NCI-H2227 treated with DMSO at 0.1 percent for 48 hours (cell line): Measurements from ENCODE around the gene CERKL.
"Not testable (repeated sequence)": the region's sequence is repeated elsewhere in the genome, so short reads cannot be mapped to it uniquely, and the experiment has no call there.

Experiments used
- DNase-seq: peaks from one replicate; lab custom pipeline; 2025; lab: John Stamatoyannopoulos, UW

CERKL gene, protein sequence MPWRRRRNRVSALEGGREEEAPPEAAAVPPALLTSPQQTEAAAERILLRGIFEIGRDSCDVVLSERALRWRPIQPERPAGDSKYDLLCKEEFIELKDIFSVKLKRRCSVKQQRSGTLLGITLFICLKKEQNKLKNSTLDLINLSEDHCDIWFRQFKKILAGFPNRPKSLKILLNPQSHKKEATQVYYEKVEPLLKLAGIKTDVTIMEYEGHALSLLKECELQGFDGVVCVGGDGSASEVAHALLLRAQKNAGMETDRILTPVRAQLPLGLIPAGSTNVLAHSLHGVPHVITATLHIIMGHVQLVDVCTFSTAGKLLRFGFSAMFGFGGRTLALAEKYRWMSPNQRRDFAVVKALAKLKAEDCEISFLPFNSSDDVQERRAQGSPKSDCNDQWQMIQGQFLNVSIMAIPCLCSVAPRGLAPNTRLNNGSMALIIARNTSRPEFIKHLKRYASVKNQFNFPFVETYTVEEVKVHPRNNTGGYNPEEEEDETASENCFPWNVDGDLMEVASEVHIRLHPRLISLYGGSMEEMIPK

DNA sequence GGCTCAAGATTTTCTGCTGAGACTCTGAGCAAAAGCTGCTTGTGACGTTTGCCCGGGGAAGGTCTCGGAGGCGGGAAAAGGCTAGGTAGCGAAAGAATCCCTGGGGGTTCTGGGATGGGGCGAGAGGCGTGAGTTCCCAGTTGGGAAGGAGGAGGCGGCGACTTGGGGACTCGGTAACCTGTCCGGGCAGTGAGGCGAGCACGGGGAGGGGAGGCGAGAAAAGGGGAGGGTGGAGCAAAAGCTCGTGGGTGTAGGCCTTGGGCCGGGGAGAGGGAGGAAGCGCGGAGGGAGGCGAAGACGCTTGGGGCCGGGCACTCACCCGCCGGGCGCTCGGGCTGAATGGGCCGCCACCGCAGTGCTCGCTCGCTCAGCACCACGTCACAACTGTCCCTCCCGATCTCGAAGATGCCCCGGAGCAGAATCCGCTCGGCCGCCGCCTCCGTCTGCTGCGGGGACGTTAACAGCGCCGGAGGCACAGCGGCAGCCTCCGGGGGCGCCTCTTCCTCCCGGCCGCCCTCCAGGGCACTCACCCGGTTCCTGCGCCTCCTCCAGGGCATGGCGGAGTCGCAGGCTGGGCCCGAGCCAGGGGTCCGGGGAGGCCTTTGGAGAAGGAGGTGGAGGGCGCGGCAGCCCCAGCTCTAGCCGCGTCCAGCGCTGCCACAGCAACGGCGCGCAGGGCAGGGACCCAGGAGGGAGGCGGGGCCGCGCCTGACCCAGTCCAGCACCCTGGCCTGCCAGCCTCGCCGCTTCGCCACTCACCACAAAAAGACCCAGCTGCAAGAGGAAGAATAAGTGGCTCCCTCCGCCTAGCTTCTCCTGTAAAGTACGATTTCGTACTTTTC lies at the start of gene CERKL:
CERKL (minus strand) TSS at position 656 of the 842 bp plus-strand sequence; CDS start at position 557, 99 bp downstream.
- peak; percentile 38 for DNase-seq

DNA sequence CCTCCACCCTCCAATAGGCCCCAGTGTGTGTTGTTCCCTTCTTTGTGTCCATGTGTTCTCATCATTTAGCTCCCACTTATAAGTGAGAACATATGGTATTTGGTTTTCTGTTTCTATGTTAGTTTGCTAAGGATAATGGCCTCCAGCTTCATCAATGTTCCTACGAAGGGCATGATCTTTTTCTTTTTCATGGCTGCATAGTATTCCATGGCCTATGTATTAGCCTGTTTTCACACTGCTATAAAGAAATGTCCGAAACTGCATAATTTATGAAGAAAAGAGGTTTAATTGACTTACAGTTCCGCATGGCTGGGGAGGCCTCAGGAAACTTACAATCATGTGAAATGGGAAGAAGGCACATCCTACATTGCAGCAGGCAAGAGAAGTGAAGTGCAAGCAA lies 45.6 kb upstream of the CERKL start:
- not testable (repeated sequence) for DNase-seq

DNA sequence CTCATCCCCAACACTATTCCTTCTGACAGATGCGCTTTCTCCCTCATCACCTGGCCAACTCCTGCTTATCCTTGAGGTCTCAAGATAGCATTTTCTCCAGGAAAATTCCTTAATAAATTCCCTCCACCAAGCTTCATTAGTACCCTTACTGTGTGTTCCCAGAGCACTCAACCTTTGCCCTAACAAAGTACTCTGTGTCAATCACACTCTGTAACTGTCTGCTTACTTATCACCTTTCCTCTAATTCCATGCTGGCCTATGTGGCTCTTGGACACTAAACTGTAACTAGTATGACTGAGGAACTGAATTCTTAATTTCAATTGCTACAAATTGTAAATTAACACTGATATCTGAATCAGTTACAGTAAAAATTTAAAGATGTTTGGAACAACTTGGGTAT lies 41.3 kb upstream of the CERKL start:
- no peak for DNase-seq

DNA sequence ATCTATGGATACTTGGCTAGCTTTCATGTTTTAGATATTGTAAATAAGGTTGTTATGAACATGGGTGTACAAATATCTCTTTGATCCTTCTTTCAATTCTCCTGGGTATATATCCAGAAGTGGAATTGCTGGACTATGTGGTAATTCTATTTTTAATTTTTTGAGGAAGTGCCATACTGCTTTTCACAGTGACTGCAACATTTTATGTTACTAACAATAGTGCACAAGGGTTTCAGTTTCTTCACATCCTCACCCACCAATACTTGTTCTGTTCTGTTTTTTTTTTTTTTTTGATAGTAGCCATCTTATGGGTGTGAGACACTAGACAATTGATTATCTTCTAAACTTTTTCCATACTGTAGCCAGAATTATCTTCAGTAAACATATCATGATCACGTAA lies 40.7 kb upstream of the CERKL start:
- no peak for DNase-seq

DNA sequence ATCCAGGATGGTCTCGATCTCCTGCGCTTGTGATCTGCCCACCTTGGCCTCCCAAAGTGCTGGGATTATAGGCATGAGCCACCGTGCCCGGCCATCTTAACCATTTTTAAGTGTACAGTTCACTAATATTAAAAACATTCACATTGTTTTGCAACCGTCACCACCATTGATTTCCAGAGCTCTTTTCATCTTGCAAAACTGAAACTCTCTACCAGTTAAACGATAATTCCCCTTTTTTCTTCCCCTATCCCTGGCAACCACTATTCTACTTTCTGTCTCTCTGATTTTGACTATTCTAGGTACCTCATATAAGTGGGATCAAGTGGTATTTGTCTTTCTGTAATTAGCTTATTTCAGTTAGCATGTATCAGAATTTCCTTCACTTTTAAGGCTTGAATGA lies 40.2 kb upstream of the CERKL start:
- no peak for DNase-seq

DNA sequence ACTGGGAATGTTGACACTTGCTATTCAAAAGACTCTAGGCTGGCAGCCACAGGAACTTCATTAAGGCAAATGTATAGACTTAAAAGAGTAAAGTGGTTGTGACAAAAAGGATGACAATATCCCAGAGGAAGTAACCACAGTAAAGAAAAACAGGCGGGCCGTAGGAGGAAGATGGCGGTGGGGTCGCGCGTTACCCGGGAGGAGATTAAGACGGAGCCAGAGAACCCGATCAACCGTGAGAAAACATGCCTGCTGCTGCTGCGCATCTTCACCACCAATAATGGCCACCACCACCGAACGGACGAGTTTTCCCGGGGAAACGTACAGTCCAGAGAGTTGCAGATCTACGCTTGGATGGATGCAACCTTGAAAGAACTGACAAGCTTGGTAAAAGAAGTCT lies 37.4 kb upstream of the CERKL start:
- no peak for DNase-seq

DNA sequence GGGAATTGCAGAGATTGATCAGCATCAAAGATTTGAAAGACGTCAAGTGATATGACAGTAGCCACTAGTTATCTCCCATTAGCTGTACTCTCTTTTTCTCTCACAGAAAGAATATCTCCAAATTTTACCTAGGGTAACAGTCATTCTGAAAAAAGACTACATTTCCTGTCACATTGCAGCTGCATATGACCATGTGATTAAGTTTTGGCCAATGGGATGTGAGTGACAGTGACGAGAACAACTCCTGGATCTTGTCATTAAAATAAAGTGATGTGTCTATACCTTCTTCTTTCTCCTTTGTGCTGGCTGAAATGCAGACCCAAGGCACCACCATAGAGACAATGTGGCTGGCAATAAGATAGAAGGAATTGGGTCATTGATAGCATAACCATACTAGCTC lies 34.0 kb upstream of the CERKL start:
- DNase-seq: no peak

DNA sequence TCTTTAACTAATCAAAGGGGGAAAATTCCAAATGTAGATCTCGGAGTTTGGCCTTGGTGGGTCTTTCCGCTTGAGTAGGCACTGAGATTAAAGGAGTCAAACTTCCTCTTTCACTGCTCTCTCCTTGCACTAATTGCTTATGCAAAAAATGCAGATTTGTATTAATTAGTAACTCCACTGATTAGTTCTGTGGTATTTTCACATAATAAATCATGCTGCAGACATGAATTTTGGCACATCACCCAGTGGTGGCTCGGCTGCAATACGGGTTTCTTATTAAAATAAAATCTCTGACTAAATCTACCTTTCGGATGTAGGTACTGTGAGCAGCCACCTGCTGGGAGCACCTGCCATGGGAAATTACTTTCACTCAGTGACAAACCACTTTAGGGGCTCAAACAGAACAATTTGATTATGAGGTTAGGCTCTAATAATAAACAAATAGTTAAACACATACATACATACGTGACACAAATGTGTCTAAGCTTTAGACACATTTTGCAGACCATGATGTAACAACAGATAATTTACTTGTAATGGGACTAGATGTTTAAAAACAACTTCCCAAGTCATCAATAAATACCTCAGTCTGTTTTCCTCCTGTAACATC lies 29.8 kb upstream of the CERKL start:
- DNase-seq: no peak

DNA sequence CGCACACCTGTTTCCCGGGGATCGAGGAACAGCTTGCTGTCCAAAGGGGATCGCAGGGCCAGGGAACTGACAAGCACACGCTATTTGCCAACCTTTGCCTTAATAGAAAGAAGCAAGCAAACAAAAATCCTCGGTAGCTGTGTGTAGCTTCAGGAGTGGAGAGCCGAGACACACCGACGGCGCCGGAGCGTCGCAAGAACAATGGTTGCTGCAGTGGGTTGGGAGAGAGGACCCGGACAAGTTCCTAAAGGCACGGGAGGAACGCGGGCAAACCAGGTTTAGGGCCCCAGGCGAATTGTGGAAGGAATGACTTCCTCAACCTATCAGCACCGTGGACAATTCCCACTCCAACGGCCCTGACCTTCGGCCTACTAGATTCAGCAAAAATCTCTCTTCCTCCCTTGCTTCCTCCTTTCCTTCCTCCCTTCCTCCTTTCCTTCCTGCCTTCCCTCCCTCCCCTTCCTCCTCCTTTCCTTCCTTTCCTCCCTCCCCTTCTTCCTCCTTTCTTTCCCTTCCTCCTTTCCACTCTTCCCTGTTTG lies 28.3 kb upstream of the CERKL start:
- DNase-seq: no peak

DNA sequence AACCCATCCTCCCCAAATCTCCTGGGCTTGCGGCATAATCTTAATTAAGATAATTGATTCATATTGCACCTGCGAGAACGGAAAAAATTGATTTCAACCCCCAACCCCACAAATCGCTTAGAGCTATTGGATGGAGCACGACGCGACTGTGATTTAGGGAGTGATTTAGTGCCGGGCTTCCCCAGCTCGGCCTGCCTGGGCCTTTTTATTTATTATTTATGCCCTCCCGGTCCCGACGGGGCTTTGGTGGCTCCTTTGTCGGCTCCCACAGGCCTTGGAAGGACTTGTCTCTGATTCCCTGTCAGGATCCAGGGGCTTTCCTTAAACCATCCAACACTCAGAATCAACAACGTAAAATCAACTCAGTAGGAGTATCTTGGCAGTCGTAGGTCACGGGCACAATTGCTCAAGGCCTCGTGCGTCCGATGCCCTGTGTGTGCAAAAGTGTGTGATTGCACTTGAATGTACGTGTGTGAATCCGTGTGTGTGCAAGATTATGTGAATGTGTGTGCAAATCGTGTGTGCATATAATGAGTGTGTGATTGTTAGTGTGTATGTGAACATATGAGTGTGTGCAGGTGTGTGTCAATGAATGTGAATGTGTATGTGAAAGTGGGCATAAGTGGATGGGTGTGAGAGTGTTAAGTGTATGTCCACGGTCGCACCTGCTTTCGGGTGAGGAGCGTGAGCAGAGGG lies 27.7 kb upstream of the CERKL start:
- DNase-seq: no peak

DNA sequence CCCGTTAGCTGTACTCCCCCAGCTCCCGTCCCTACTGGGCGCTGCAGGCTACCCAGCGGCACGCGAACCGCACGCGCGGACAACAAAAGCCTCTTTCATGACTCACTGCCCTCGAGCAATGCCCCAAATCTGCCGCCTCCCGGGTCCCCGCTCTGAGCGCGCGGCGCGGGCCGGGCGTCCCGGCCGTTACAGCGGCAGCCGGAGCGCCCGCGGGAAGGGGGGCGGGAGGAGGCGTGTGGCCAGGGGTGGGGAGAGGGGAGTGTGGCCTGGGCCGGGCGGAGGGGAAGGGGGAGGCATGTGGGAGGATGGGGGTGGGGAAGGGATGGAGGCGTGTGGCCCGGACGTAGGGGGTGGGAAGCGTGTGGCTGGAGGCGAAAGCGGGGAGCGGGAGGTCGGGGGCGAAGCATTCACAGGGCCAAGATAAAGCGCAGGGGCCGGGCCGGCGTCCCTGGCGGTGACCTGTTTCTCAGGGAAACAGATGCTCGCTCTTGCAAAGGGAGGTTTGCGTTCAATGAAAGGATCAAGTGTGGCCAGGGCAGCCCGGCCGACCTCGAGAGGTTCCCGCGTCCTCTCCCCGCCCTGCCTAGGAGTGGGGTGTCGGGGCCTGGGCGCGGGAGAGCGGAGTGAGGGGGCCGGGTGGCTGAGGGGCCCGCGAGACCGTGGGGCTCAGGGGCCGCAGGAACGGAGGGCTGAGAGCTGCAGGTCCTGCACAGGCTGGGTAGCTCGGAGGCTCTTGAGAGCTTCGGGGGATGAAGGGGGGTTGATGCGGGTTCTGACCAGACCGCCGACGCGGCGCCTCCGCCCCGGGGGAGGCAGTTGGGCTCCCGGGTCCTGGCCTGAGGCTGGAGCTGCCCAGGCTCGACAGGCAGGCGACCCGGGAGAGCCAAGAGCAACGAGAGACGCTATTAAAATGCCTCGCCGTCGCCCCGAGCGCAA lies 26.9 kb upstream of the CERKL start:
- DNase-seq: no peak

DNA sequence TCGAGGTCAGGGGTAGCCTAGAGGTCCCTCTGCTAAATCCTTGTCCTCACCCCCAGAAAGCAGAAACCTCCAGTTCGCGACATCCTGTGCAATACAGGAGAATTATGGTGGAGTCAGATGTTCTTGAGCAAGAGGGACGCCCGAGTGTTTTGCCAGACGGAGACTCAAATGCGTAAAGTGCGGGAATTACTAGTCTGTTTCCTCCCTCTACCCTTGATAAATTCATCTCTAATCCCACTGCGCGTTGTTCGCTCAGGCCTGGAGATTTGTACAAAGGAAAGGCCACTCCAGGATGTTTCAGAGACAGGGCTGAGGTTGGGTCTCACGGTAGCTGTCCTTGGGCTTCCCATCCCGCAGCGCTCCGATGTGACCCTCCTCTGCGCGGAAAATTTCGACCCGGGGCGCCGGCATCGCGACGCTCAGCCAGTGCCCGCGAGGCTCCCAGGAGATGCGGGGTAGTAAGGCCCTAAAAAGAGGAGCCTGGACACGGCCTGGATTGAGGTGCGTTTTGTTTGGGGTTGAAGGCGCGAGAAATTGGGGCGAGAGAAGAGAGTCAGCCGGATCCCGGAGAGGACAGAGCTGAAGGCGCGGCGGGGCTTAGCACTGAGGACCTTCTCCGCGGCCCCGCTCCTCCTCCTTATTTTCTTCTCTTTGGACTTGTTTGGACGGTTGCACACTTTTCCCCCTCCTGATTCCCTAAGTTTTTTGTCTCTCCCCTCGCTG lies 26.1 kb upstream of the CERKL start:
- no peak for DNase-seq

DNA sequence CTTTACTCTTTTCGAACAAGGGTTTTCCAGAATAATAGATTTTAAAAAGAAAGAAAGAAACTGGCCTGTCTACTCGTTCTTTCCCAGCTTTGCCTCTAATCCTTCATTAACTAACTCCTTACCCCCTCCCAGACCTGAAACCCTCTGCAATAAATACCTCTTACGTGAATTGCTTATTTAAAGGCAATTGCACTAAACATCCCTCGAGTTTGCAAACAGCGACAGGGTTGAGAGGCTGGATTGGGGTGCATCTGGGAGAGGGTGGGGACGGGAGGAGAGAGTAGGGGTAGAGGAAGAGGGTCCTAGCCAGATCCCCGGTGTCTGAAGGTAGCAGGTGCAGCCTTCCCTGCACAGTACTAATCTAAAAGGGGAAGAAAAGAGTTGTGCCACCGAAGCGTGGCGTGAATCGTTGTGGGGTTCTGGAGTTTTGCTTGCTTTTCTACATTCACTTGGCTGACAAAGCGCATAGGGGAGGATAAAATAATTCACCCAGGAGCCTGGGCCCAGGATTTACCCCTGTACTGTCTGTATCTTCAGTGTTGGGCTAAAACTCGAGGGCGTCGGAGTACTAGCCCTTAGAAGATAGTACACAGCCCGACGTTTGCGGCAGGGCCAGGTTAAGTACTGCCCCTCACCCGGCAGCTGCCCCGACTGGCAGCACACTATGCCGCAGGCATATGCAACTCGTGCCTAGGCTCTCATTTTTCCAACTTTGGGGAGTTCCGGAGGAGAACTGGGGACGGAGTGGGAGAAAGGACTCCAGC lies 25.3 kb upstream of the CERKL start:
- DNase-seq: no peak

DNA sequence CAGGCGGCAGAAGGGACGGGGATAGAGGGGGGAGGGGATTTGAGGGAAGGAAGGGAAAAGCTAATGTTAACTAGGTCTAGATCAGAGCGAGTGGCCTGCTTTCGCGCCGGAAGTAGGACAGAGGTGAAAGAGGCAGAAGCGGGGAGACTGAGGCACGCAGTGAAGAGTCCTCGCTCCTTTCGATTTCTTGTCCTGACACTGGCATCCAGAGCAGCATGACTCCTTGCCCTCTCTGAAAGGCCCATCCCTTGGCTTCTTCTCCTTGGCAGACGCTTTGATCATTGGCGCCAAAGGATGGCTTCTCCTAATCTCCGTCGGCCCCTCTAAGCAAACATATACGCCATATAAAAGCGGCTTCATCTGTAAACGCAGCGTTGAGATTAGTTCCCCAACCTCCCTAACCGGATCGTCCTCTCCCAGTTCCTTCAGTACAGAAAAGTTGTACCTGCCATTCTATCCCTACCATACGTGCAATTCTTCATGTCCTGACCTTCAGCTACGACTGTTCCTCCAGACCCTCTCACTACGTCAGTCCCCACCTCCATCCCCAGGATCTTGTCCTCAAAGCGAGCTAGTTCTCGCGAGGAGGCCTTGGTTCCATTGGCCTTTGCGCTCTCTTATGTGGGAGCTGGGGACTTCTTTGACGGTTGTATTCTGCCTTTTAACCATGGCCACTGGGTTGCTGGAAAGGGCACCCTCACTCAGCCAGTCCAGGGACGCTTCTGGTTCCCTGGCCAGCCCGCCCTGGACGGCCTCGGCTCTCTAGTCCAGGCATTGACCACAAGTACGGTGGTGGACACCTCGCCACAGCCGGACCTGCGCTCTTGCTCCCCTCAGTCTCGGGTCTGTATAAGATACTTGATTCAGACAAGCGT lies 24.3 kb upstream of the CERKL start:
- no peak for DNase-seq

DNA sequence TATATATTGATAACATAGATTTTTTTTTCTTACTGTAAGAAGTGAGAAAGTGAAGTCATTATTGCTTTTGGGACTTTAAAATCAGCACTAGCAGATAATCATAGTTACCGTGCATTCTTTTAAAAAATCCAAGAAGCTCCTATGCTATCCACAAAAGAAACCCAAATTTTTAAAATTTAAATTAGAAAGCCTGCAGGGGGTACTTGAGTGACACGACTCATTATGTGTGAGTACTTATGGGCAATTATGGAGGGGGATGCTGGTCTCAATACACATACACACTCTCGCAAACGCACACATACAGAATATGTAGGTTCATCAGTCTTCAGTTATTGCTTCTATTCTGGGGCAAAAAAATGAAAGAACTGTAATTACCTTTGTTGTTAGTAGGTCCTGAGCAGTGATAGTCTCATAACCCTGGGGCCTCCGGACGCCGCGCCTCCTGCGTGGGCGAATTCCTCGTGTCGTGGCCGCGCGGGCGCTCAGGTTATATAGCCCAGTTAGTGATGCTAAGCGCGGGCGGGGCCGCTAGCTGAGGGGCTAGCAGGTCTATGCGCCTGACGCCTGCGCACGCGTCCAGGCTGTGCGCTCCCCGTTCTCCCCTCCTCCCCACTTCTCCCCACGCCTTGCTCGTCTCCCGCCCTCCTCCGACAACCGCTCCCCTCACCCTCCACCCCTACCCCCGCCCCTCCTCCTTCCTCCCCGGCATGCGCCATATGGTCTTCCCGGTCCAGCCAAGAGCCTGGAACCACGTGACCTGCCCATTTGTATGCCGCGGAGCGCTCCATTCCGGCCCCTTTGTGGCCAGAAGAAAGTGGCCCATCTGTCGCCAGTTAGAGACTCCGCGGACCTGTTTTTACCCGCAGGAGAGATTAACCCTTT lies 23.4 kb upstream of the CERKL start, which contains the start of gene NEUROD1:
NEUROD1 (minus strand) TSS at position 463 of the 882 bp plus-strand sequence. CDS start 1,657 bp downstream, outside the sequence.
- peak; percentile 93 for DNase-seq

DNA sequence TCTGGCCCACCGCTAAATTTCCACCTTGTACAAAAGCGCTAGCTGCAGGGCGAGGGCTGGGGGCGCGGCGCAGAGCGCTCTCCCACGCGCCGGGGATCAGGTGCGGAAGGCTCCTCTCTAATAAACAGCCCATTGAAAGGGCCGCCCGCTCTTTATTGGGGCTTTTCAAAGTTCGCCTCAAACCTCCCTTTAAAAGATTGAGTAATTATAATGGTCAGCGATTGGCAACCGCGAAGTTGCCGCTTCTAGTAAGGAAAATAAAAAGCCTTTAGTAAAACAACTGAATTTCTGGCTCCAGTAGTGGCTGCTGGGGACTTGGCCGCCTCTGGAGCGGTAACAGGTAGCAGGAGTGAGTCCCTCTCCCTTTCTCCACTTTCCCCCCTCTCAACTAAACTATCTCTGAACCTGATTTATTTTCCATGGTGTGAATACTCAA lies 22.7 kb upstream of the CERKL start:
- DNase-seq: no peak
